ENCODE results near the gene CHST15.

DNA sequence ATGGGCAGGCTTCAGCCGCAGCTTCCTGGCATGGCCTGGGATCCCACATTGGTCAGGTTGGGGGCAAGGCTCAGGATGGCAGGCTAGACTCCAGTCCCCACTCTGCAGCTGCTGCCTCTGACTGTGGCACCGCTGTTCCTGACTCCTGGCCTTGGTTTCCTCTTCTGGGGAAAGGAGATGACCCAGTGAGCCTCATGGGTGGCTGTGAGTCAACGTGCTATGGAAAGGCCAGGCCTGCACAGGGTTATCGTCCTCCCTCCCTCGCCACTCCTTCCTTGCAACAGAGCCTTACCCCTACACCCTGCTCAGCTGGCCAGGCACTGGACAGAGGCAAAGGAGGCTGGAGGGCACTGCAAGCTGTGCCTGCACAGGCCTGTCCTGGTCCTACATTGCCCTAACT lies 36.1 kb upstream of the CHST15 start:
- no peak for TF ChIP-seq EZH2 (IDR thresholded peaks at IDR 0.05; ENCODE audit: low read depth, low read length, severe bottlenecking)
- TF ChIP-seq, protein P1, sequence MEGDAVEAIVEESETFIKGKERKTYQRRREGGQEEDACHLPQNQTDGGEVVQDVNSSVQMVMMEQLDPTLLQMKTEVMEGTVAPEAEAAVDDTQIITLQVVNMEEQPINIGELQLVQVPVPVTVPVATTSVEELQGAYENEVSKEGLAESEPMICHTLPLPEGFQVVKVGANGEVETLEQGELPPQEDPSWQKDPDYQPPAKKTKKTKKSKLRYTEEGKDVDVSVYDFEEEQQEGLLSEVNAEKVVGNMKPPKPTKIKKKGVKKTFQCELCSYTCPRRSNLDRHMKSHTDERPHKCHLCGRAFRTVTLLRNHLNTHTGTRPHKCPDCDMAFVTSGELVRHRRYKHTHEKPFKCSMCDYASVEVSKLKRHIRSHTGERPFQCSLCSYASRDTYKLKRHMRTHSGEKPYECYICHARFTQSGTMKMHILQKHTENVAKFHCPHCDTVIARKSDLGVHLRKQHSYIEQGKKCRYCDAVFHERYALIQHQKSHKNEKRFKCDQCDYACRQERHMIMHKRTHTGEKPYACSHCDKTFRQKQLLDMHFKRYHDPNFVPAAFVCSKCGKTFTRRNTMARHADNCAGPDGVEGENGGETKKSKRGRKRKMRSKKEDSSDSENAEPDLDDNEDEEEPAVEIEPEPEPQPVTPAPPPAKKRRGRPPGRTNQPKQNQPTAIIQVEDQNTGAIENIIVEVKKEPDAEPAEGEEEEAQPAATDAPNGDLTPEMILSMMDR (IDR thresholded peaks at IDR 0.05; ENCODE audit: control extremely low read depth in 1 of 3, insufficient read depth in 1 of 3, low read depth in 1 of 3, low read length in 3 of 3) = no peak
- TF ChIP-seq POLR2A (IDR thresholded peaks at IDR 0.05; ENCODE audit: control extremely low read depth in 1 of 2, low read depth in 2 of 2, low read length in 2 of 2) = no peak
- no peak for TF ChIP-seq BCL11A (IDR thresholded peaks at IDR 0.05; ENCODE audit: low read depth in 2 of 2, low read length in 2 of 2)
- TF ChIP-seq SIN3A (conservative IDR thresholded peaks at IDR 0.05 in 1 of 2, IDR thresholded peaks at IDR 0.05 in 1 of 2; ENCODE audit: low read depth in 1 of 2, low read length in 2 of 2) = no peak
- no peak for TF ChIP-seq HDAC6 (IDR thresholded peaks at IDR 0.05; ENCODE audit: low read depth, low read length)
- no peak for TF ChIP-seq POLR2AphosphoS5 (IDR thresholded peaks at IDR 0.05; ENCODE audit: low read depth, low read length)
- TF ChIP-seq MAFK (IDR thresholded peaks at IDR 0.05; ENCODE audit: low read depth, low read length) = no peak
- TF ChIP-seq, protein P2, sequence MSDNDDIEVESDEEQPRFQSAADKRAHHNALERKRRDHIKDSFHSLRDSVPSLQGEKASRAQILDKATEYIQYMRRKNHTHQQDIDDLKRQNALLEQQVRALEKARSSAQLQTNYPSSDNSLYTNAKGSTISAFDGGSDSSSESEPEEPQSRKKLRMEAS (IDR thresholded peaks at IDR 0.05) = no peak
